NCI-H146 (cell line): ENCODE data around the gene TIMM23.

Experiments
- DNase-seq: peaks from one replicate; lab custom pipeline; 2025; lab: John Stamatoyannopoulos, UW

The TIMM23 gene

DNA sequence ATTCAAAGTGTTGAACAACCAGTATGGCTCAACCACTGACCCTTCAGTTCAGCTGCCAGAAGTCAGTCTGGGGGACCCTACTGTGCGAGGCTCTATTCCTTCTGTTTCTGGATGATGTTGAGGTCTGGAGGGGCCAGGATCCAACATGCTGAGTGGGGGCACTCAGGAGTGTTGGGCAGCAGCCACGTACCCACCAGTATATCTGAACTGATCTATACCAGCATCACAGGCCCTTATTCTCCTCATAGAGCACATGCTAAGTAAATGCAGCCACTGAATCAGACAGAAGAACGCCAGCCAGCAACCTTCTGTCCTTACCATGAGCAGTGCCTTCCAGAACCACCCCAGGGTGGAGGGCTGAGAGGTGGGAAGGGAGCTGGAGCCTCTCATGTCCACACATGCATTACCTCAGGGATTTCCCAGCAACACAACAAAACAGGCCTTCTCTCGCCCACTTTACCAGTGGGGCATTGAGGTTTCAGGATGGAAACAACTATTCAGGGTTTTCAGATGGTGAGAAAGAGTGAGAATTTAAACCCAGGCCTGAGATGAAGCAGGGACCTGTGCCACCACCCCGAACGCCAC lies 80.6 kb downstream of the TIMM23 start:
- DNase-seq, result no peak
